IMR-90 (cell line): ENCODE data around the gene IGF1.

Source experiments
- BHLHE40 ChIP-seq: fragments of 150-350 bp; IDR thresholded peaks from 2 replicates; pipeline ENCODE4 v1.6.1; 2016; ENCODE audit warnings: mild to moderate bottlenecking, low read depth, low read length
- CTCF ChIP-seq: conservative IDR thresholded peaks from 2 replicates; pipeline ENCODE4 v1.5.1; 2012; ENCODE audit warnings: mild to moderate bottlenecking, low read depth, low read length, improper control_type of control experiment
- FOS ChIP-seq: fragments of 150-350 bp; IDR thresholded peaks from 2 replicates; pipeline ENCODE4 v1.6.1; 2016; ENCODE audit warnings: low read depth, low read length
- MAFK ChIP-seq: IDR thresholded peaks from 2 replicates; pipeline ENCODE4 v1.6.1; 2012; ENCODE audit warnings: low read depth, low read length, improper control_type of control experiment
- MAZ ChIP-seq: IDR thresholded peaks from 2 replicates; pipeline ENCODE4 v1.6.1; 2012; ENCODE audit warnings: low read depth, mild to moderate bottlenecking, low read length, improper control_type of control experiment, moderate library complexity, borderline replicate concordance
- POLR2A ChIP-seq: IDR thresholded peaks from 2 replicates; pipeline ENCODE4 v1.6.1; 2012; ENCODE audit warnings: mild to moderate bottlenecking, low read depth, low read length
- RFX5 ChIP-seq: IDR thresholded peaks from 2 replicates; pipeline ENCODE4 v1.8.0; 2012; ENCODE audit warnings: low read depth, mild to moderate bottlenecking, low read length, moderate library complexity
- SMC3 ChIP-seq: fragments of 150-350 bp; IDR thresholded peaks from 2 replicates; pipeline ENCODE4 v1.6.1; 2016; ENCODE audit warnings: low read depth, mild to moderate bottlenecking, antibody characterized with exemption, low read length, moderate library complexity

GRCh38 chr12:102479939-102480338 lies 424 bp downstream of the IGF1 start:
- TF ChIP-seq CTCF (no peak), POLR2A (no peak), FOS (no peak), MAZ (no peak), BHLHE40 (no peak), MAFK (peak; percentile 96), SMC3 (no peak), RFX5 (no peak)
